Adrenal gland (tissue), 12 donors: ENCODE results near the gene CMYA5. TPM values are rescaled to one million over a fixed set of nuclear protein-coding genes. Genes with fewer than 3 reads are reported as not detected.

Experiments
- DNase-seq, 7 donors: peaks; one replicate each; pipeline ENCODE4 v3.0.0-alpha.2; 2019 to 2020
- H3K27ac ChIP-seq, 5 donors: fragments of 200-600 bp; sonication (generic) in 4 of 5; 1 replicate in 3 of 5; 2 replicates in 2 of 5; pipeline versions ENCODE4 v1.5.1 to v1.8.0; 2016 to 2020; ENCODE audit warnings: mild to moderate bottlenecking in 1 of 5
- H3K27me3 ChIP-seq: fragments of 200-600 bp; 2 replicates; pipeline ENCODE4 v1.8.0; 2021
- H3K36me3 ChIP-seq, 2 donors: fragments of 200-600 bp; replicated peaks in 1 of 2; 1 replicate in 1 of 2; 2 replicates in 1 of 2; pipeline versions ENCODE4 v1.5.1 to v1.8.0; 2018 to 2022
- H3K4me1 ChIP-seq, 2 donors: fragments of 200-600 bp; replicated peaks in 1 of 2; 1 replicate in 1 of 2; 2 replicates in 1 of 2; pipeline versions ENCODE4 v1.5.1 to v1.8.0; 2018 to 2021
- H3K4me3 ChIP-seq, 4 donors: fragments of 200-600 bp; sonication (generic) in 3 of 4; one replicate each; pipeline ENCODE4 v1.5.1; 2016 to 2018
- H3K9me3 ChIP-seq, 3 donors: fragments of 200-600 bp; sonication (generic) in 1 of 3; replicated peaks in 1 of 3; 1 replicate in 2 of 3; 2 replicates in 1 of 3; pipeline versions ENCODE4 v1.5.1 to v1.8.0; 2016 to 2021
- POLR2A ChIP-seq, 2 donors: fragments of 450-650 bp; IDR thresholded peaks; one replicate each; pipeline ENCODE4 v1.6.1; 2017; ENCODE audit warnings: antibody characterized with exemption in 2 of 2, mild to moderate bottlenecking in 2 of 2, moderate library complexity in 1 of 2
- WGBS, 4 donors: extraction: QIAGEN DNeasy Blood & Tissue Kit in 2 of 4; methylation state at CpG; one replicate each; pipeline versions ENCODE4 v1.1.5 to v1.1.7; 2013 to 2017; 5-methylcytosine and 5-hydroxymethylcytosine counted together
- intact Hi-C, 2 donors: fragments of 100-400 bp; cut with DNase I; formaldehyde crosslinking; loops; one replicate each; pipeline versions ENCODE4 v1.14.1 to v1.15.0; 2022 to 2023
- polyA plus RNA-seq, 3 donors: library from polyadenylated mRNA; stranded (reverse); fragments of 200-250 nt in 2 of 3; fragments of 350-450 nt in 1 of 3; fragmentation: Illumina TruSeq in 1 of 3; extraction: RNeasy Lipid Tissue Mini Kit (QIAGEN cat#74804) in 1 of 3; gene quantifications; one replicate each; pipeline ENCODE4 v1.2.3, GENCODE V29; 2013 to 2014
- total RNA-seq, 9 donors: library from RNA; depleted of rRNA in 4 of 9; stranded (reverse); fragments of >200 nt in 4 of 9; fragments of 120-200 nt in 1 of 9; fragmentation: NEBNext Ultra II Directional in 1 of 9; extraction: Animal tissue kit (Norgen Biotek cat#: 25700) in 1 of 9; gene quantifications; one replicate each; pipeline versions ENCODE4 v1.1.0 to v1.2.4, GENCODE V29; 2013 to 2023
- TF ChIP-seq, protein P1 (sequence below), 6 experiments: fragments of 450-650 bp in 4 of 6; fragments of 200-600 bp in 2 of 6; sonication (generic) in 1 of 6; IDR thresholded peaks; 1 replicate in 5 of 6; 2 replicates in 1 of 6; pipeline versions ENCODE4 v1.5.1 to v1.8.0; 2016 to 2021; ENCODE audit warnings: antibody characterized with exemption in 6 of 6, mild to moderate bottlenecking in 2 of 6, moderate library complexity in 1 of 6
- donor health status: healthy with polysubstance abuse.
- donor health status: Bipolar disorder and iron deficiency.
- donor health status: DM: yes; HTN: yes; CAD: no.
- donor health status: DM: no; HTN: no; CAD: no.
- donor health status: DM: no; HTN: no; CAD: no.
- donor health status: DM: yes; HTN: yes; CAD: no.

CMYA5 gene
- total and polyA plus RNA-seq, 12 donors: 0.11 to 5.6 (median 0.40) TPM

DNA sequence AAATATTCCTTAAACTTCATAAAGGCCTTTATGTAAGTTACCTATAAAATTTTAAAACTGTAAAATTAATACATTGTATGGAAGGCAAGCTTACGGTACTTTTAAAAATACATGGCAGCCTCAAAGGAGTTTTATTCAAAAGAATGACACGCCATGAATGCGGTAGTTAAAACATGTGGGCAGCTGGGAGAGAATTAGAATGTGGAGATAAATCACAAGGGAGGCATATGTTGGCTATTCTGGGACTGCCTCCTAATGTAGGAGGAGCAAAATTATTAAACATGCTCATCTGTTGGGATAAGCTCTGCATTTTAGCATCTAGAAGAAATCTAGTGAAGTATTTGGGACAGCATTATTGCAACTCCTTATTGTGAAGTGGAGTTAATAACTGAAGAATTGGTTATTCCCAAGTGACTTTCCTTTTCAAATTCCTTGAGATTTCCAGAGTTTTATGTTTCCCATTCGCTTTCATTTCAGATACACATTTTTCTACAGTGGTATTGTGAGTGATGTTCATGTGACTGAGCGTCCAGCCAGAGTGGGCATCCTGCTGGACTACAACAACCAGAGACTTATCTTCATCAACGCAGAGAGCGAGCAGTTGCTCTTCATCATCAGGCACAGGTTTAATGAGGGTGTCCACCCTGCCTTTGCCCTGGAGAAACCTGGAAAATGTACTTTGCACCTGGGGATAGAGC lies 109.4 kb downstream of the CMYA5 start:
- TF ChIP-seq, protein P1, sequence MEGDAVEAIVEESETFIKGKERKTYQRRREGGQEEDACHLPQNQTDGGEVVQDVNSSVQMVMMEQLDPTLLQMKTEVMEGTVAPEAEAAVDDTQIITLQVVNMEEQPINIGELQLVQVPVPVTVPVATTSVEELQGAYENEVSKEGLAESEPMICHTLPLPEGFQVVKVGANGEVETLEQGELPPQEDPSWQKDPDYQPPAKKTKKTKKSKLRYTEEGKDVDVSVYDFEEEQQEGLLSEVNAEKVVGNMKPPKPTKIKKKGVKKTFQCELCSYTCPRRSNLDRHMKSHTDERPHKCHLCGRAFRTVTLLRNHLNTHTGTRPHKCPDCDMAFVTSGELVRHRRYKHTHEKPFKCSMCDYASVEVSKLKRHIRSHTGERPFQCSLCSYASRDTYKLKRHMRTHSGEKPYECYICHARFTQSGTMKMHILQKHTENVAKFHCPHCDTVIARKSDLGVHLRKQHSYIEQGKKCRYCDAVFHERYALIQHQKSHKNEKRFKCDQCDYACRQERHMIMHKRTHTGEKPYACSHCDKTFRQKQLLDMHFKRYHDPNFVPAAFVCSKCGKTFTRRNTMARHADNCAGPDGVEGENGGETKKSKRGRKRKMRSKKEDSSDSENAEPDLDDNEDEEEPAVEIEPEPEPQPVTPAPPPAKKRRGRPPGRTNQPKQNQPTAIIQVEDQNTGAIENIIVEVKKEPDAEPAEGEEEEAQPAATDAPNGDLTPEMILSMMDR (IDR thresholded peaks at IDR 0.05): no peak
- TF ChIP-seq POLR2A (IDR thresholded peaks at IDR 0.05): no peak
- Histone ChIP-seq H3K9me3 (no peaks in the 10 kb centered on the region), H3K4me3 (no peak overlapping the region), H3K36me3 (no peaks in the 10 kb centered on the region), H3K27ac (no peak overlapping the region), H3K4me1 (no peaks in the 10 kb centered on the region), H3K27me3 (no peaks in the 10 kb centered on the region)
- intact Hi-C loops: no loop called here
- DNase-seq: no peak
- 94 to 95% (median 94%) methylated on average over 7 of the region's 7 CpGs for WGBS, 4 donors

DNA sequence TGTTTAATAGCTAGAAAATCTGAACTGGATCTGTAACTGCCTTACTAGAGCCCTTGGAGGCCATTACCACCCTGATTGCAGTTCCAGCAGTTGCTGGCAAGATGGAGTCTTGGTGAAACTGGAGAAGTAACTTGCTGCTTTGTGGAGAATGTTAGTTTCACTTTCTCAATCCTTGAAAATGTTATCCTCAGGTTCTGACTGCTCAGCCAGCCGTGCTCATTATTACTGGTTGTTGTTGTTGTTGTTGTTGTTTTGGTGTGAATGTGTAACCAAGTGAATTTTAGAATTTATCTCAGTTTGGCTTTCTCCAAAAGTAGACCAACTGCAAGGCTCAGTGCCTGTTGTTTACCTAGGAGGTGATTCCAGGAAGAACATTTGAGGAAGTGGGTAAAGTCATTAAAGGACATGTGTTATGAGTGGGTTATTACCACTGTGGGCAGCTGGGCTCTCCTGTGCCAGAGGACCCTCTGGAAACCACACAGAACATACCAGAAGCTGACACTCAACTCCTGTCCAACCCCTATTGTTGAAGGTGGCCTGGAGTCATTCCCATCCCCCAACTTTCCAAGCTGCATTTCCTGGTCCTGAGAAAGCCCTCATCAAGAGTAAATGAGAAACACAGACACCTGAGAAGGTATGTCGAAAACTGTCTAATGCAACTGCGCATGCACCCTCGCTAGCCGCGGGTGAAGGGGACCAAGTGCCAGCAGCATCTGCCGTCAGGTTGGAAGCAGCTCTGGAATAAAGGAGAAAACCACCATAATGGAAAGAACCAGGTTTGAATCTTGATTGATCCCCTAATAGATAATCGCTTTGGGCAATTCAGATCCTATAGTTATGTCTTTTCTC lies 111.6 kb downstream of the CMYA5 start:
- no peaks in the 10 kb centered on the region for H3K36me3 ChIP-seq
- no peak overlapping the region for H3K27ac ChIP-seq
- WGBS, 4 donors: 88 to 93% (median 91%) methylated on average over 8 of the region's 8 CpGs
- no peak overlapping the region for H3K4me3 ChIP-seq
- no peak for TF ChIP-seq POLR2A (IDR thresholded peaks at IDR 0.05)
- TF ChIP-seq, protein P1 (IDR thresholded peaks at IDR 0.05): no peak
- no peaks in the 10 kb centered on the region for H3K4me1 ChIP-seq
- H3K27me3 ChIP-seq: no peaks in the 10 kb centered on the region
- intact Hi-C loops: no loop called here
- DNase-seq: no peak
- no peaks in the 10 kb centered on the region for H3K9me3 ChIP-seq

DNA sequence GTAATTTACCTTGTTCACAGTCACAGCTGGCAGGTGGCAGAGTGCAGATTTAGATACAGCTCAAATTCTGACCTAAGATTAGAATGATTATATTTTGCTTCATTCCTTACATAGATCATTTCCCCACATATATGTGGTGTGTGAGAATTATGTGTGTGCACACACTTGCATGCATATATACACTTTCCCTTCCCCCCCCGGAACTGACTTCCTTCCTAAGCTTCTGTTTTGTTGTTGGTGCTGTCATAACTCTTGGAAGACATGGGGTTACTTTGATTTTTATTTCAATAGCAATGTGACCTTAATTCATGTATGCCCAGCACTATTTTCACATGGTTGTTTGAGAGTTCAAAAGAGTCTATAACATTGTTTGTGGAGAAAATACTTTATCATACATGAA lies 112.8 kb downstream of the CMYA5 start:
- Histone ChIP-seq H3K4me1 (no peaks in the 10 kb centered on the region), H3K36me3 (no peaks in the 10 kb centered on the region), H3K4me3 (no peak overlapping the region), H3K9me3 (no peaks in the 10 kb centered on the region), H3K27ac (no peak overlapping the region), H3K27me3 (no peaks in the 10 kb centered on the region)
- TF ChIP-seq POLR2A (IDR thresholded peaks at IDR 0.05): no peak
- TF ChIP-seq, protein P1 (IDR thresholded peaks at IDR 0.05): no peak
- DNase-seq: no peak
- WGBS, 4 donors: 65 to 86% (median 74%) methylated on average over 1 of the region's 1 CpG
- intact Hi-C loops: no loop called here

DNA sequence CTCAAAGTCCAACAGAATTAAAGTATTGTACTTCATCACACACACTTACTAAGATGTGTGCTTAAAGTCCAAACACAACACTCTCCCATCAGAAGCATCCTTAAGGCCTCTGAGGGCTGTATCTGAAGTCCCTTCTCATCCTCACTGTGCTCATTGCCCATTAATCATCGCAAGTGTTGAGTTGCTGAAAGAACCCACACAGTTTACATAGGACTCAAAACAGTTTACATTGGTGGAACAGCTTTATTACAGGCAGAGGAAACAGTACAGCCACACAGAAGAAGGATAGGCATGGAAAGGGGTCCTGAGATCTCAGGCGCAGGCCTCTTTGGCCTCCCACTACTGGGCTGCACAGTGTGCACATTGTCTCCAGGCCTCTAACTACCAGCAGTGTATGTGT lies 113.4 kb downstream of the CMYA5 start:
- TF ChIP-seq, protein P1 (IDR thresholded peaks at IDR 0.05): no peak
- no peak for TF ChIP-seq POLR2A (IDR thresholded peaks at IDR 0.05)
- H3K27ac ChIP-seq: no peak overlapping the region
- H3K36me3 ChIP-seq: no peaks in the 10 kb centered on the region
- no peak overlapping the region for H3K4me3 ChIP-seq
- no peaks in the 10 kb centered on the region for H3K27me3 ChIP-seq
- no peaks in the 10 kb centered on the region for H3K4me1 ChIP-seq
- DNase-seq: no peak
- intact Hi-C loops: no loop called here
- WGBS, 4 donors: 83 to 94% (median 93%) methylated on average over 1 to 2 of the region's 2 CpGs
- no peaks in the 10 kb centered on the region for H3K9me3 ChIP-seq
